Esophagus muscularis mucosa (tissue), 3 donors: ENCODE data around the gene ALPL.
A peak's percentile ranks its signal among the peaks of the same experiment; 100 is the strongest.

Source experiments
- EP300 ChIP-seq: sonication (generic); formaldehyde crosslinking; IDR thresholded peaks from one replicate; pipeline ENCODE4 v1.6.1; 2017; ENCODE audit warnings: antibody characterized with exemption
- TF ChIP-seq, protein P1 (sequence below), 3 experiments: fragments of 200-600 bp in 2 of 3; fragments of 450-650 bp in 1 of 3; sonication (generic) in 2 of 3; IDR thresholded peaks; one replicate each; pipeline ENCODE4 v1.5.1; 2017 to 2019; ENCODE audit warnings: antibody characterized with exemption in 3 of 3, mild to moderate bottlenecking in 2 of 3, moderate library complexity in 1 of 3

- TF ChIP-seq, protein P1, sequence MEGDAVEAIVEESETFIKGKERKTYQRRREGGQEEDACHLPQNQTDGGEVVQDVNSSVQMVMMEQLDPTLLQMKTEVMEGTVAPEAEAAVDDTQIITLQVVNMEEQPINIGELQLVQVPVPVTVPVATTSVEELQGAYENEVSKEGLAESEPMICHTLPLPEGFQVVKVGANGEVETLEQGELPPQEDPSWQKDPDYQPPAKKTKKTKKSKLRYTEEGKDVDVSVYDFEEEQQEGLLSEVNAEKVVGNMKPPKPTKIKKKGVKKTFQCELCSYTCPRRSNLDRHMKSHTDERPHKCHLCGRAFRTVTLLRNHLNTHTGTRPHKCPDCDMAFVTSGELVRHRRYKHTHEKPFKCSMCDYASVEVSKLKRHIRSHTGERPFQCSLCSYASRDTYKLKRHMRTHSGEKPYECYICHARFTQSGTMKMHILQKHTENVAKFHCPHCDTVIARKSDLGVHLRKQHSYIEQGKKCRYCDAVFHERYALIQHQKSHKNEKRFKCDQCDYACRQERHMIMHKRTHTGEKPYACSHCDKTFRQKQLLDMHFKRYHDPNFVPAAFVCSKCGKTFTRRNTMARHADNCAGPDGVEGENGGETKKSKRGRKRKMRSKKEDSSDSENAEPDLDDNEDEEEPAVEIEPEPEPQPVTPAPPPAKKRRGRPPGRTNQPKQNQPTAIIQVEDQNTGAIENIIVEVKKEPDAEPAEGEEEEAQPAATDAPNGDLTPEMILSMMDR (IDR thresholded peaks at IDR 0.05), result no peak
- peak; percentile 38 for TF ChIP-seq EP300
Measured at GRCh38 chr1:21574466-21575151, 65.4 kb downstream of the ALPL start.
